Liver (tissue), 9 donors: Measurements from ENCODE around the gene IL6. TPM values are rescaled to one million over a fixed set of nuclear protein-coding genes. Genes with fewer than 3 reads are reported as not detected.

Source experiments
- DNase-seq: peaks from one replicate; pipeline ENCODE4 v3.0.0-alpha.2; 2017; ENCODE audit warnings: low spot score
- H3K27ac ChIP-seq, 2 donors: one replicate each; pipeline ENCODE4 v1.7.0; 2013; ENCODE audit warnings: inconsistent platforms in 2 of 2, low read length in 2 of 2, control low read depth in 1 of 2, low read depth in 1 of 2, mild to moderate bottlenecking in 1 of 2
- H3K27me3 ChIP-seq, 4 donors: one replicate each; pipeline versions ENCODE4 v1.6.1 to v1.7.0; 2013; ENCODE audit warnings: low read length in 3 of 4, inconsistent platforms in 1 of 4, mild to moderate bottlenecking in 1 of 4, moderate library complexity in 1 of 4; ENCODE audit not compliant: control insufficient read depth in 4 of 4, insufficient read depth in 4 of 4
- H3K36me3 ChIP-seq, 4 donors: one replicate each; pipeline versions ENCODE4 v1.6.1 to v1.7.0; 2013; ENCODE audit warnings: low read length in 3 of 4, mild to moderate bottlenecking in 3 of 4, low read depth in 1 of 4, moderate library complexity in 1 of 4; ENCODE audit not compliant: control insufficient read depth in 4 of 4, insufficient read depth in 3 of 4
- H3K4me1 ChIP-seq, 4 donors: one replicate each; pipeline versions ENCODE4 v1.6.1 to v1.7.0; 2013; ENCODE audit warnings: low read length in 3 of 4, mild to moderate bottlenecking in 3 of 4, moderate library complexity in 1 of 4; ENCODE audit not compliant: control insufficient read depth in 4 of 4, insufficient read depth in 4 of 4
- H3K4me3 ChIP-seq, 3 donors: one replicate each; pipeline versions ENCODE4 v1.6.1 to v1.7.0; 2013; ENCODE audit warnings: low read length in 3 of 3, control low read depth in 1 of 3, low read depth in 1 of 3, mild to moderate bottlenecking in 1 of 3
- H3K9ac ChIP-seq, 2 donors: one replicate each; pipeline ENCODE4 v1.7.0; 2013; ENCODE audit warnings: low read length in 2 of 2, mild to moderate bottlenecking in 2 of 2, moderate library complexity in 2 of 2, control low read depth in 1 of 2, low read depth in 1 of 2
- H3K9me3 ChIP-seq, 4 donors: one replicate each; pipeline versions ENCODE4 v1.6.1 to v1.7.0; 2013; ENCODE audit warnings: low read length in 3 of 4; ENCODE audit not compliant: control insufficient read depth in 4 of 4
- ATF3 ChIP-seq: IDR thresholded peaks from 2 replicates; pipeline ENCODE4 v1.6.1; 2016; ENCODE audit warnings: antibody characterized with exemption
- HNF4A ChIP-seq, 2 donors: conservative IDR thresholded peaks; 2 replicates each; pipeline ENCODE4 v1.6.1; 2016; ENCODE audit warnings: antibody characterized with exemption in 2 of 2, mild to moderate bottlenecking in 2 of 2
- HNF4G ChIP-seq: IDR thresholded peaks from 2 replicates; pipeline ENCODE4 v1.6.1; 2016; ENCODE audit warnings: antibody characterized with exemption
- JUND ChIP-seq, 2 donors: IDR thresholded peaks; 2 replicates each; pipeline ENCODE4 v1.6.1; 2016; ENCODE audit warnings: antibody characterized with exemption in 2 of 2
- MAX ChIP-seq: IDR thresholded peaks from 2 replicates; pipeline ENCODE4 v1.6.1; 2016; ENCODE audit warnings: antibody characterized with exemption
- RAD21 ChIP-seq, 2 donors: IDR thresholded peaks; 2 replicates each; pipeline ENCODE4 v1.6.1; 2016; ENCODE audit warnings: antibody characterized with exemption in 2 of 2, mild to moderate bottlenecking in 2 of 2
- REST ChIP-seq: IDR thresholded peaks from 2 replicates; pipeline ENCODE4 v1.6.1; 2016; ENCODE audit warnings: antibody characterized with exemption, mild to moderate bottlenecking
- SP1 ChIP-seq: IDR thresholded peaks from 2 replicates; pipeline ENCODE4 v1.6.1; 2018; ENCODE audit warnings: antibody characterized with exemption, mild to moderate bottlenecking
- YY1 ChIP-seq: IDR thresholded peaks from 2 replicates; pipeline ENCODE4 v1.6.1; 2016; ENCODE audit warnings: antibody characterized with exemption, mild to moderate bottlenecking
- ZBTB33 ChIP-seq: IDR thresholded peaks from 2 replicates; pipeline ENCODE4 v1.6.1; 2016; ENCODE audit warnings: antibody characterized with exemption
- WGBS: extraction: QIAGEN DNeasy Blood & Tissue Kit; methylation state at CpG from one replicate; pipeline ENCODE4 v1.1.7; 2013; 5-methylcytosine and 5-hydroxymethylcytosine counted together
- polyA plus RNA-seq, 2 donors: library from polyadenylated mRNA; stranded (reverse) in 1 of 2; unstranded in 1 of 2; fragments of 200-250 nt in 1 of 2; fragments of >200 nt in 1 of 2; fragmentation: Nextera tagmentation in 1 of 2; extraction: Ambion mirVana in 1 of 2; gene quantifications; one replicate each; pipeline versions ENCODE4 v1.2.1 to v1.2.3, GENCODE V29; 2013 to 2015
- total RNA-seq, 2 donors: library from RNA; depleted of rRNA; stranded (reverse); fragments of >200 nt; gene quantifications; one replicate each; pipeline ENCODE4 v1.2.3, GENCODE V29; 2014
- donor health status: healthy.
- donor health status: healthy.
- donor health status: healthy.
- donor health status: healthy.
- donor health status: healthy.

The IL6 gene
- total and polyA plus RNA-seq, 4 donors = 0.17 TPM; not detected in 3

GRCh38 chr7:22715969-22716368 is 11.0 kb upstream of the IL6 start:
- no peak for DNase-seq
- Histone ChIP-seq H3K4me1 (peaks cover 0 to 1% (median 0%) of the 10 kb centered on the region in 4 donors), H3K9ac (no peak overlapping the region), H3K27ac (no peak overlapping the region), H3K36me3 (no peaks in the 10 kb centered on the region), H3K9me3 (no peaks in the 10 kb centered on the region), H3K27me3 (no peaks in the 10 kb centered on the region), H3K4me3 (no peak overlapping the region)
- TF ChIP-seq REST = no peak
- WGBS = 90% methylated on average over 4 of the region's 4 CpGs

GRCh38 chr7:22717760-22718159 is 9.2 kb upstream of the IL6 start:
- TF ChIP-seq ATF3 (no peak), HNF4G (no peak), RAD21 (IDR thresholded peaks at IDR 0.05) (no peak), SP1 (no peak), YY1 (no peak), HNF4A (conservative IDR thresholded peaks at IDR 0.05) (no peak), REST (no peak), MAX (no peak), JUND (IDR thresholded peaks at IDR 0.05) (no peak)
- Histone ChIP-seq H3K9me3 (no peaks in the 10 kb centered on the region), H3K4me3 (no peak overlapping the region), H3K27ac (no peak overlapping the region), H3K36me3 (no peaks in the 10 kb centered on the region), H3K4me1 (peaks cover 0 to 1% (median 1%) of the 10 kb centered on the region in 4 donors), H3K27me3 (no peaks in the 10 kb centered on the region), H3K9ac (no peak overlapping the region)
- DNase-seq = no peak
- WGBS = 88% methylated on average over 7 of the region's 7 CpGs

- Histone ChIP-seq H3K9ac (no peak overlapping the region), H3K9me3 (no peaks in the 10 kb centered on the region), H3K27me3 (no peaks in the 10 kb centered on the region), H3K4me3 (no peak overlapping the region), H3K4me1 (peaks cover 1 to 6% (median 4%) of the 10 kb centered on the region in 4 donors), H3K36me3 (no peaks in the 10 kb centered on the region), H3K27ac (no peak overlapping the region)
- WGBS = 68% methylated on average over 6 of the region's 6 CpGs
- no peak for TF ChIP-seq ZBTB33
- DNase-seq = no peak
Observed at GRCh38 chr7:22718200-22718711, 8.7 kb upstream of the IL6 start.
